B cell (primary cell): ENCODE data around the gene RCAN1. TPM values are rescaled to one million over a fixed set of nuclear protein-coding genes. Genes with fewer than 3 reads are reported as not detected.

Source experiments
- ATAC-seq: fragments of 200-7000 bp; cut with Tn5 transposase; one replicate; pipeline ENCODE4 v1.10.0; 2021; ENCODE audit warnings: low read depth, mild to moderate bottlenecking, moderate number of reproducible peaks, moderate library complexity
- CTCF ChIA-PET: fragments of 350-600 bp; sonication (Branson Sonifier 250); formaldehyde crosslinking; loops from one replicate; lab custom pipeline; 2021; ENCODE audit warnings: antibody characterized with exemption, inconsistent platforms; lab: Charles Lee
- POLR2A ChIA-PET: fragments of 350-600 bp; sonication (Branson Sonifier 250); formaldehyde crosslinking; loops from one replicate; lab custom pipeline; 2021; ENCODE audit warnings: antibody characterized with exemption; lab: Charles Lee
- DNase-seq: peaks from one replicate; pipeline ENCODE4 v3.0.0; 2013
- H2AFZ ChIP-seq: 2 replicates; pipeline ENCODE4 v1.6.1; 2012; ENCODE audit warnings: mild to moderate bottlenecking, low read depth, low read length; ENCODE audit not compliant: insufficient read depth, poor library complexity, severe bottlenecking
- H3K27ac ChIP-seq, 2 donors: 1 replicate in 1 of 2; 2 replicates in 1 of 2; pipeline ENCODE4 v1.5.1; 2012 to 2013; ENCODE audit warnings: low read length in 2 of 2, mild to moderate bottlenecking in 2 of 2, moderate library complexity in 1 of 2
- H3K27me3 ChIP-seq, 4 experiments: fragments of 200-600 bp in 1 of 4; sonication (generic) in 1 of 4; replicated peaks in 1 of 4; 1 replicate in 2 of 4; 2 replicates in 2 of 4; pipeline versions ENCODE4 v1.6.1 to v1.7.0; 2013 to 2016; ENCODE audit warnings: low read length in 3 of 4, mild to moderate bottlenecking in 2 of 4, mixed read lengths in 1 of 4, moderate library complexity in 1 of 4; ENCODE audit not compliant: insufficient read depth in 4 of 4, control insufficient read depth in 3 of 4; ENCODE audit errors: control extremely low read depth in 1 of 4
- H3K36me3 ChIP-seq, 2 experiments: replicated peaks in 1 of 2; 1 replicate in 1 of 2; 2 replicates in 1 of 2; pipeline versions ENCODE4 v1.6.1 to v1.7.1; 2013; ENCODE audit warnings: low read length in 1 of 2; ENCODE audit not compliant: insufficient read depth in 2 of 2, control insufficient read depth in 1 of 2; ENCODE audit errors: control extremely low read depth in 1 of 2, extremely low read depth in 1 of 2
- H3K4me1 ChIP-seq, 2 donors: fragments of 200-600 bp in 1 of 2; sonication (generic) in 1 of 2; 1 replicate in 1 of 2; 2 replicates in 1 of 2; pipeline versions ENCODE4 v1.5.1 to v1.6.1; 2013 to 2017; ENCODE audit warnings: low read length in 2 of 2; ENCODE audit not compliant: control insufficient read depth in 2 of 2, insufficient read depth in 2 of 2
- H3K4me2 ChIP-seq: replicated peaks from 2 replicates; pipeline ENCODE3; 2012; ENCODE audit warnings: mild to moderate bottlenecking, low read depth, low read length; ENCODE audit not compliant: poor library complexity, severe bottlenecking
- H3K4me3 ChIP-seq, 5 experiments: fragments of 200-600 bp in 1 of 5; sonication (generic) in 1 of 5; 1 replicate in 3 of 5; 2 replicates in 2 of 5; pipeline versions ENCODE4 v1.5.1 to v1.7.0; 2011 to 2016; ENCODE audit warnings: low read length in 4 of 5, mild to moderate bottlenecking in 4 of 5, low read depth in 2 of 5, control low read depth in 1 of 5, moderate library complexity in 1 of 5; ENCODE audit not compliant: insufficient read depth in 1 of 5; ENCODE audit errors: control extremely low read depth in 1 of 5, extremely low read depth in 1 of 5
- H3K79me2 ChIP-seq: fragments of 200-600 bp; sonication (generic); one replicate; pipeline ENCODE4 v1.6.0; 2016; ENCODE audit warnings: low read length; ENCODE audit not compliant: control insufficient read depth, insufficient read depth
- H3K9ac ChIP-seq: fragments of 200-600 bp; sonication (generic); 2 replicates; pipeline ENCODE4 v1.6.1; 2017; ENCODE audit warnings: mild to moderate bottlenecking, low read length, moderate library complexity
- H3K9me3 ChIP-seq, 3 donors: one replicate each; pipeline versions ENCODE4 v1.6.1 to v1.7.1; 2013; ENCODE audit warnings: low read length in 2 of 3; ENCODE audit not compliant: control insufficient read depth in 2 of 3, insufficient read depth in 1 of 3; ENCODE audit errors: control extremely low read depth in 1 of 3
- H4K20me1 ChIP-seq: 2 replicates; pipeline ENCODE4 v1.6.0; 2012; ENCODE audit warnings: mild to moderate bottlenecking, low read length; ENCODE audit not compliant: insufficient read depth, control insufficient read depth, poor library complexity, severe bottlenecking
- H3K27ac Mint-ChIP-seq: one replicate; pipeline ENCODE4 v1.8.0; 2021; ENCODE audit warnings: mixed read lengths
- H3K27me3 Mint-ChIP-seq: one replicate; pipeline ENCODE4 v1.8.0; 2021; ENCODE audit warnings: mixed read lengths
- H3K4me1 Mint-ChIP-seq: one replicate; pipeline ENCODE4 v1.8.0; 2021; ENCODE audit warnings: mixed read lengths
- H3K4me3 Mint-ChIP-seq: one replicate; pipeline ENCODE4 v1.8.0; 2021; ENCODE audit warnings: mixed read lengths
- H3K9me3 Mint-ChIP-seq: one replicate; pipeline ENCODE4 v1.8.0; 2022; ENCODE audit warnings: mixed read lengths; ENCODE audit not compliant: insufficient read depth
- EZH2 ChIP-seq: IDR thresholded peaks from 2 replicates; pipeline ENCODE4 v1.6.1; 2012; ENCODE audit warnings: borderline replicate concordance, low read depth, mild to moderate bottlenecking, moderate library complexity, low read length; ENCODE audit not compliant: insufficient read depth, poor library complexity, severe bottlenecking
- WGBS: methylation state at CpG from one replicate; pipeline ENCODE4 v1.1.5; 2013; ENCODE audit warnings: missing lambda C conversion rate; ENCODE audit not compliant: insufficient coverage; 5-methylcytosine and 5-hydroxymethylcytosine counted together
- intact Hi-C: fragments of 100-400 bp; cut with micrococcal nuclease; formaldehyde crosslinking; loops from one replicate; pipeline ENCODE4 v1.10.0; 2022
- polyA plus RNA-seq: library from polyadenylated mRNA; depleted of rRNA; stranded (reverse); fragments of >200 nt; gene quantifications from 2 replicates; pipeline ENCODE4 v1.2.3, GENCODE V29; 2012
- total RNA-seq, 2 donors: library from RNA; stranded (reverse); fragments of 120-200 nt in 1 of 2; gene quantifications; 1 replicate in 1 of 2; 2 replicates in 1 of 2; pipeline versions ENCODE4 v1.2.3 to v1.2.4, GENCODE V29; 2013 to 2022
- TF ChIP-seq, protein P1 (sequence below): fragments of 200-600 bp; IDR thresholded peaks from one replicate; pipeline ENCODE4 v1.8.0; 2022; ENCODE audit warnings: antibody characterized with exemption, mild to moderate bottlenecking

The RCAN1 gene
- total and polyA plus RNA-seq, 2 donors (not counting 1 experiment from before 2014, with no cell fraction given), result 0.97 to 4.4 TPM

GRCh38 chr21:34561806-34562205 is 53.1 kb downstream of the RCAN1 start:
- Histone ChIP-seq H3K4me1 (peaks cover 0 to 10% of the 10 kb centered on the region in 2 donors), H3K9me3 (peaks cover 0 to 8% (median 3%) of the 10 kb centered on the region in 3 donors), H4K20me1 (no peaks in the 10 kb centered on the region), H3K27ac (no peak overlapping the region), H3K9ac (no peak overlapping the region), H3K79me2 (no peaks in the 10 kb centered on the region), H2AFZ (no peak overlapping the region), H3K4me2 (no peak overlapping the region), H3K27me3 (no peaks in the 10 kb centered on the region), H3K36me3 (no peaks in the 10 kb centered on the region), H3K4me3 (no peak overlapping the region)
- CTCF ChIA-PET, result no interaction called here
- H3K4me1 Mint-ChIP-seq, result peaks cover 12% of the 10 kb centered on the region
- no peak overlapping the region for H3K27ac Mint-ChIP-seq
- no peak for TF ChIP-seq EZH2
- TF ChIP-seq, protein P1, sequence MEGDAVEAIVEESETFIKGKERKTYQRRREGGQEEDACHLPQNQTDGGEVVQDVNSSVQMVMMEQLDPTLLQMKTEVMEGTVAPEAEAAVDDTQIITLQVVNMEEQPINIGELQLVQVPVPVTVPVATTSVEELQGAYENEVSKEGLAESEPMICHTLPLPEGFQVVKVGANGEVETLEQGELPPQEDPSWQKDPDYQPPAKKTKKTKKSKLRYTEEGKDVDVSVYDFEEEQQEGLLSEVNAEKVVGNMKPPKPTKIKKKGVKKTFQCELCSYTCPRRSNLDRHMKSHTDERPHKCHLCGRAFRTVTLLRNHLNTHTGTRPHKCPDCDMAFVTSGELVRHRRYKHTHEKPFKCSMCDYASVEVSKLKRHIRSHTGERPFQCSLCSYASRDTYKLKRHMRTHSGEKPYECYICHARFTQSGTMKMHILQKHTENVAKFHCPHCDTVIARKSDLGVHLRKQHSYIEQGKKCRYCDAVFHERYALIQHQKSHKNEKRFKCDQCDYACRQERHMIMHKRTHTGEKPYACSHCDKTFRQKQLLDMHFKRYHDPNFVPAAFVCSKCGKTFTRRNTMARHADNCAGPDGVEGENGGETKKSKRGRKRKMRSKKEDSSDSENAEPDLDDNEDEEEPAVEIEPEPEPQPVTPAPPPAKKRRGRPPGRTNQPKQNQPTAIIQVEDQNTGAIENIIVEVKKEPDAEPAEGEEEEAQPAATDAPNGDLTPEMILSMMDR, result no peak
- intact Hi-C loops, result no loop called here
- POLR2A ChIA-PET, result no interaction called here
- WGBS, result 95% methylated on average over 7 of the region's 7 CpGs
- H3K27me3 Mint-ChIP-seq, result peaks cover 4% of the 10 kb centered on the region
- H3K9me3 Mint-ChIP-seq, result peaks cover 2% of the 10 kb centered on the region
- DNase-seq (no peak), ATAC-seq (no peak)
- no peak overlapping the region for H3K4me3 Mint-ChIP-seq

GRCh38 chr21:34560609-34561008 is 54.3 kb downstream of the RCAN1 start:
- WGBS, result no CpG with 5 or more reads among the region's 1 CpG
- peaks cover 4% of the 10 kb centered on the region for H3K27me3 Mint-ChIP-seq
- Histone ChIP-seq H3K9ac (no peak overlapping the region), H3K9me3 (peaks cover 0 to 10% (median 3%) of the 10 kb centered on the region in 3 donors), H3K36me3 (no peaks in the 10 kb centered on the region), H3K79me2 (no peaks in the 10 kb centered on the region), H4K20me1 (no peaks in the 10 kb centered on the region), H3K4me2 (no peak overlapping the region), H3K27me3 (no peaks in the 10 kb centered on the region), H3K4me1 (peaks cover 0 to 9% of the 10 kb centered on the region in 2 donors), H2AFZ (no peak overlapping the region), H3K4me3 (no peak overlapping the region), H3K27ac (no peak overlapping the region)
- peaks cover 12% of the 10 kb centered on the region for H3K4me1 Mint-ChIP-seq
- TF ChIP-seq, protein P1, result no peak
- no peak for TF ChIP-seq EZH2
- ChIA-PET CTCF (no interaction called here), POLR2A (no interaction called here)
- peaks cover 2% of the 10 kb centered on the region for H3K9me3 Mint-ChIP-seq
- intact Hi-C loops, result no loop called here
- no peak overlapping the region for H3K27ac Mint-ChIP-seq
- H3K4me3 Mint-ChIP-seq, result no peak overlapping the region
- ATAC-seq (no peak), DNase-seq (no peak)
